Lower lobe of right lung (tissue), 2 donors: ENCODE results near the gene PODXL. TPM values are rescaled to one million over a fixed set of nuclear protein-coding genes. Genes with fewer than 3 reads are reported as not detected.

ENCODE experiments used
- ATAC-seq, 2 donors: fragments of 200-7000 bp; cut with Tn5 transposase; one replicate each; pipeline ENCODE4 v1.9.1; 2020 to 2022; ENCODE audit warnings: mild to moderate bottlenecking in 2 of 2, moderate library complexity in 2 of 2
- DNase-seq: peaks from one replicate; pipeline ENCODE4 v3.0.0-alpha.2; 2020
- H3K27ac ChIP-seq: fragments of 200-600 bp; one replicate; pipeline ENCODE4 v1.8.0; 2022
- H3K27me3 ChIP-seq: fragments of 200-600 bp; one replicate; pipeline ENCODE4 v1.8.0; 2022; ENCODE audit warnings: low read depth
- H3K36me3 ChIP-seq: fragments of 200-600 bp; one replicate; pipeline ENCODE4 v1.8.0; 2022; ENCODE audit warnings: mild to moderate bottlenecking
- H3K4me1 ChIP-seq: fragments of 200-600 bp; one replicate; pipeline ENCODE4 v1.8.0; 2022
- H3K4me3 ChIP-seq: fragments of 200-600 bp; one replicate; pipeline ENCODE4 v1.8.0; 2022; ENCODE audit warnings: mild to moderate bottlenecking
- H3K9me3 ChIP-seq: fragments of 200-600 bp; one replicate; pipeline ENCODE4 v1.8.0; 2022
- intact Hi-C: fragments of 100-400 bp; cut with DNase I; formaldehyde crosslinking; loops from one replicate; pipeline ENCODE4 v1.11.0; 2022
- total RNA-seq: library from RNA; stranded (reverse); fragmentation: NEBNext Ultra II Directional; extraction: Animal tissue kit (Norgen Biotek cat#: 25700); gene quantifications from one replicate; pipeline ENCODE4 v1.2.1, GENCODE V29; 2021
- TF ChIP-seq, protein P1 (sequence below): fragments of 200-600 bp; IDR thresholded peaks from one replicate; pipeline ENCODE4 v1.8.0; 2022; ENCODE audit warnings: antibody characterized with exemption, mild to moderate bottlenecking
- donor health status: DM: no; HTN: yes; CAD: no; lungs with severe emphysema.

The PODXL gene
- total RNA-seq, 1 donor from 2014 or later: 116 TPM

- ATAC-seq: peak in 1 of 2 donors; percentile 25
- no peak for DNase-seq
- TF ChIP-seq, protein P1, sequence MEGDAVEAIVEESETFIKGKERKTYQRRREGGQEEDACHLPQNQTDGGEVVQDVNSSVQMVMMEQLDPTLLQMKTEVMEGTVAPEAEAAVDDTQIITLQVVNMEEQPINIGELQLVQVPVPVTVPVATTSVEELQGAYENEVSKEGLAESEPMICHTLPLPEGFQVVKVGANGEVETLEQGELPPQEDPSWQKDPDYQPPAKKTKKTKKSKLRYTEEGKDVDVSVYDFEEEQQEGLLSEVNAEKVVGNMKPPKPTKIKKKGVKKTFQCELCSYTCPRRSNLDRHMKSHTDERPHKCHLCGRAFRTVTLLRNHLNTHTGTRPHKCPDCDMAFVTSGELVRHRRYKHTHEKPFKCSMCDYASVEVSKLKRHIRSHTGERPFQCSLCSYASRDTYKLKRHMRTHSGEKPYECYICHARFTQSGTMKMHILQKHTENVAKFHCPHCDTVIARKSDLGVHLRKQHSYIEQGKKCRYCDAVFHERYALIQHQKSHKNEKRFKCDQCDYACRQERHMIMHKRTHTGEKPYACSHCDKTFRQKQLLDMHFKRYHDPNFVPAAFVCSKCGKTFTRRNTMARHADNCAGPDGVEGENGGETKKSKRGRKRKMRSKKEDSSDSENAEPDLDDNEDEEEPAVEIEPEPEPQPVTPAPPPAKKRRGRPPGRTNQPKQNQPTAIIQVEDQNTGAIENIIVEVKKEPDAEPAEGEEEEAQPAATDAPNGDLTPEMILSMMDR: no peak
- H3K9me3 ChIP-seq: no peaks in the 10 kb centered on the region
- H3K36me3 ChIP-seq: no peaks in the 10 kb centered on the region
- peaks cover 19% of the 10 kb centered on the region for H3K4me1 ChIP-seq
- intact Hi-C loops: no loop called here
- H3K27ac ChIP-seq: peak overlapping the region; percentile 78
- peak overlapping the region; percentile 77 for H3K4me3 ChIP-seq
- H3K27me3 ChIP-seq: peaks cover 8% of the 10 kb centered on the region
Observed at GRCh38 chr7:131555552-131556052, 826 bp downstream of the PODXL start.

DNA sequence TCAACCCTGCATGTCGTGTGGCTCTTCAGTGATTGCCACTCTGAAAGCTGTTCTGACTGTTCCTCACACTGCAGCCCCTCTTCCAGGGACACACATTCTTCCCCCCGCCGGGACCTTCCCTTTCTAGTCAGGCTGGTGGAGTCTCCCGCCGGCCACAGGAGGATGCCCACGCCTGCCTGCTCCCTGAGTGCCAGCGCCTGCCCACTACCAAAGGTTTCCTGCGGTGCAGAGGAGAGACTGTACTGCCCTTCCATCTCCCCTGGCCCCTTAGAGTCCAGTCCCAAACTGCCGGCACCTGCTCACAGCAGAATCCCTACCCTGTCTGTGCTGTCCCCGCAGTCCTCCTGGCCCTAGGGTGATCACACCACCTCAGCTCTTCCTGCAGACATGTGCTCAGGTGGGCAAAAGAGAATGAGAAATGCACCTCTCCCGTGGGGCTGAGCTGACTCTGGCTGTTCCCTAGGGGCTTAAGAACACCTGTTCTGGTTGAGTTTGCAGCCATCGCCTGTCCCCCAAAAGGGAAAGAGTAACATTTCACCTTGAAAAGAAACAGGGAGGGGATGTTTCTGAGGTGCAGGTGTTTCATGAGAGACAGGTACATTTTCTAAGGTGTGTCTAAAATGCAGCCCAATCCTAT lies 1.4 kb downstream of the PODXL start:
- Histone ChIP-seq H3K4me3 (peak overlapping the region; percentile 77), H3K27ac (peak overlapping the region; percentile 78), H3K9me3 (no peaks in the 10 kb centered on the region), H3K27me3 (peaks cover 8% of the 10 kb centered on the region), H3K4me1 (peaks cover 19% of the 10 kb centered on the region), H3K36me3 (no peaks in the 10 kb centered on the region)
- ATAC-seq (no peak), DNase-seq (no peak)
- intact Hi-C loops: no loop called here
- TF ChIP-seq, protein P1: no peak

GRCh38 chr7:131553931-131554330 lies 2.5 kb downstream of the PODXL start:
- no peak for ATAC-seq
- no peak overlapping the region for H3K27ac ChIP-seq

DNA sequence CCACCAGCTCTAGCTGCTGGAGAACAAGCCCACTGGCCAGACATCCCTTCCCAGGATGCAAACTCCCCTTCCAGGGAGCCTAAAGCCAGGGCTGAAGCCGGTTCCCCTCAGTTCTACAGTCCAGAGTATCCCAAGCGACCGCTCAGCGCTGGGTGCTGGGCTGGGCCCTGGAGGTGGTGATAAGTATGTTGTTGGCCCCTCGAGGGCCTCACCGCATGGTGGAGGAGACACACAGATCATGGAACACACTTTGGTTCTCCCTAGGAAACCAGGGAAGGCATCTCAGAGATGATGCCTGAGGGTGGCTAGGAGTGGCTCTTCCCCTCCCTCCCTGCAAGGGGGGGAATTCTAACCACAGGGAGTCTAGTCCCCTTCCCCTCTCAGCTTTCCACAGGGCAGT lies 4.4 kb downstream of the PODXL start:
- Histone ChIP-seq H3K27ac (peak overlapping the region; percentile 33), H3K27me3 (no peaks in the 10 kb centered on the region), H3K36me3 (no peaks in the 10 kb centered on the region), H3K4me1 (peaks cover 4% of the 10 kb centered on the region), H3K4me3 (no peak overlapping the region), H3K9me3 (no peaks in the 10 kb centered on the region)
- DNase-seq (no peak), ATAC-seq (no peak)
- intact Hi-C loops: no loop called here
- TF ChIP-seq, protein P1: no peak

More at GRCh38 chr7:131553931-131554330, 2.5 kb downstream of the PODXL start:
- intact Hi-C loops: no loop called here
- H3K4me1 ChIP-seq: peaks cover 19% of the 10 kb centered on the region
- H3K27me3 ChIP-seq: peaks cover 8% of the 10 kb centered on the region
- H3K4me3 ChIP-seq: peak overlapping the region; percentile 77
- no peaks in the 10 kb centered on the region for H3K9me3 ChIP-seq
- DNase-seq: no peak
- TF ChIP-seq, protein P1: no peak
- H3K36me3 ChIP-seq: no peaks in the 10 kb centered on the region

DNA sequence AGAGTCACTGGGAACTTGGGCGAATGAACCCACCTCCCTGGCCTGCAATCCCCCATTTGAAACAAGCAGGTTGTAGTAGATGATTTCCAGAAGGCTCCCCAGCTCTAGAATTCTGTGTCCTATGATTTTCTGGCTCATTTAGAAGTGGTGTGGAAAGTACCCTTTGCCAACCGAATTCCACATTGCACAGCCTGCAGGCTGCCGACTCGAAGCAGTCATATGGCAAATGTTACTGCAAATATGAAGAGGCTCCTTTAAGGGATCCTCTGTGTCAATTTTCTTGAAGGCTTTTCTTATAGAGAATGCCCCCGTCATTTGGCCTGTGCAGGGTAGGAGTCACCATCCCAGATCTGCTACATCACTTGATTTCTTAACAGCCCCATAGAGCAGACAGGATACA lies 5.6 kb downstream of the PODXL start:
- intact Hi-C loops: no loop called here
- no peak for DNase-seq
- Histone ChIP-seq H3K9me3 (no peaks in the 10 kb centered on the region), H3K36me3 (no peaks in the 10 kb centered on the region), H3K27ac (no peak overlapping the region), H3K4me1 (peaks cover 6% of the 10 kb centered on the region), H3K27me3 (no peaks in the 10 kb centered on the region), H3K4me3 (no peak overlapping the region)
- no peak for ATAC-seq
- TF ChIP-seq, protein P1: no peak
